BLaER1 (cell line): Measurements from ENCODE around the gene GAN.
"Not testable (repeated sequence)": the region's sequence is repeated elsewhere in the genome, so short reads cannot be mapped to it uniquely, and the experiment has no call there.

ENCODE experiments used
- H3K27ac ChIP-seq: shearing (Covaris generic); formaldehyde crosslinking; 2 replicates; pipeline ENCODE4 v1.8.1; 2022
- H3K27me3 ChIP-seq: shearing (Covaris generic); formaldehyde crosslinking; 2 replicates; pipeline ENCODE4 v1.8.1; 2022
- H3K36me3 ChIP-seq: shearing (Covaris generic); formaldehyde crosslinking; 2 replicates; pipeline ENCODE4 v1.8.1; 2022
- H3K4me1 ChIP-seq: shearing (Covaris generic); formaldehyde crosslinking; 2 replicates; pipeline ENCODE4 v1.8.1; 2022
- H3K4me2 ChIP-seq: shearing (Covaris generic); formaldehyde crosslinking; 2 replicates; pipeline ENCODE4 v1.8.1; 2022
- H3K4me3 ChIP-seq: shearing (Covaris generic); formaldehyde crosslinking; 2 replicates; pipeline ENCODE4 v1.8.1; 2022
- H3K9ac ChIP-seq: shearing (Covaris generic); formaldehyde crosslinking; 2 replicates; pipeline ENCODE4 v1.8.1; 2022
- H3K9me3 ChIP-seq: shearing (Covaris generic); formaldehyde crosslinking; 2 replicates; pipeline ENCODE4 v1.8.1; 2022
- H4K20me1 ChIP-seq: shearing (Covaris generic); formaldehyde crosslinking; 2 replicates; pipeline ENCODE4 v1.8.1; 2022
- Cebpa-rat ChIP-seq: shearing (Covaris generic); IDR thresholded peaks from 2 replicates; pipeline ENCODE4 v1.8.1; 2022

The GAN gene

DNA sequence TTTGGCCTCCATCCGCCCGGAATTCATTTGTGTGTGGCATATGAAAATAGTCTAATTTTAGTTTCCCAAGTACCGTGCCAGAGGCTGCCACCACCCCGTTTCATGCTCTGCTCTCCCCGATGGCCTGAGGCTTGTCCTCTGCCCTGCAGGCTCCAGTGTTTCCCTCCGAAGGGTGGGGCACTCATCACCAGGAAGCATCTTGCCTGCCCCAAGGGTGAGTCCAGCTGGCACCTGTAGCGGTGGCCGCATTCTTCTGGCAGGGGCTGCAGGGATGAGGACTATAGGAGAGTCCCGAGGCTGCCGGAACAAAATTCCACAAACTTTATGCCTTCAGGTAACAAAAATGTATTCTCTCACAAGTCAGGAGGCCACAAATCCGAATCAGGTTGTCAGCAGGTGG lies 106.8 kb downstream of the GAN start:
- Histone ChIP-seq H3K9me3 (peaks cover 17% of the 10 kb centered on the region), H4K20me1 (no peaks in the 10 kb centered on the region), H3K4me3 (no peak overlapping the region), H3K27ac (no peak overlapping the region), H3K27me3 (no peaks in the 10 kb centered on the region), H3K9ac (no peak overlapping the region), H3K4me1 (peaks cover 17% of the 10 kb centered on the region), H3K4me2 (no peak overlapping the region), H3K36me3 (no peaks in the 10 kb centered on the region)
- no peak for TF ChIP-seq Cebpa-rat

DNA sequence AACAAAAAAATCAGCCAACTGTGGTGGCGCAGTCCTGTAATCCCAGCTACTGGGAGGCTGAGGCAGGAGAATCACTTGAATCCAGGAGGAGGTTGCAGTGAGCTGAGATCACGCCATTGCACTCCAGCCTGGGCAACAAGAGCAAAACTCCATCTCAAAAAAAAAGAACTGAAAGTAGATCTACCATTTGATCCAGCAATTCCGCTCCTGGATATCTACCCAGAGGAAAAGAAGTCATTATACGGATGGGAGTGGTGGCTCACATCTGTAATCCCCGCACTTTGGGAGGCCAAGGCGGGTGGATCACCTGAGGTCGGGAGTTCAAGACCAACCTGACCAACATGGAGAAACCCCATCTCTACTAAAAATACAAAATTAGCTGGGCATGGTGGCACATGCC lies 107.4 kb downstream of the GAN start:
- H3K9ac ChIP-seq, H3K36me3 ChIP-seq, H3K4me3 ChIP-seq, H3K4me2 ChIP-seq, H3K27ac ChIP-seq, H4K20me1 ChIP-seq, H3K27me3 ChIP-seq: not testable (repeated sequence)
- Histone ChIP-seq H3K4me1 (peaks cover 19% of the 10 kb centered on the region), H3K9me3 (peaks cover 17% of the 10 kb centered on the region)

DNA sequence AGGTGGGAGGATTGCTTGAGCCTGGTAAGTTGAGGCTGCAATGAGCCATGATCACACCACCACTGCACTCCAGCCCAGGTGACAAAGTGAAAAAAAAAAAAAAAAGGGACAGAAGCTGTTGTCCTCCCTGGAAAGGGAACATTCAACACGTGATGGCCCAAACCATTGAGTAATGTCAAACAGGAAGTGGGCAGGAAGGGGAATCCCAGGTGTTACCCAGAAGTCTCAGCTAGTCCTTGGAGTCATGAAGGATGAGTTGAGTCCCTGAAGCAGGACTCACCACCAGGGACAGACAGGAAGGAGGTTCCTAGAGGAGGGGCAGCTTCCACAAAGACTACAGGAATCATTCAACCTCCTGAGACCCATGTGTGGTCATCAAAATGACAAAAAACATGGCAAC lies 110.0 kb downstream of the GAN start:
- Histone ChIP-seq H3K4me1 (peaks cover 27% of the 10 kb centered on the region), H3K9me3 (peaks cover 17% of the 10 kb centered on the region), H3K36me3 (no peaks in the 10 kb centered on the region), H3K4me2 (peak overlapping the region; percentile 28), H3K27me3 (no peaks in the 10 kb centered on the region), H4K20me1 (no peaks in the 10 kb centered on the region), H3K9ac (no peak overlapping the region), H3K27ac (no peak overlapping the region), H3K4me3 (no peak overlapping the region)
- no peak for TF ChIP-seq Cebpa-rat

DNA sequence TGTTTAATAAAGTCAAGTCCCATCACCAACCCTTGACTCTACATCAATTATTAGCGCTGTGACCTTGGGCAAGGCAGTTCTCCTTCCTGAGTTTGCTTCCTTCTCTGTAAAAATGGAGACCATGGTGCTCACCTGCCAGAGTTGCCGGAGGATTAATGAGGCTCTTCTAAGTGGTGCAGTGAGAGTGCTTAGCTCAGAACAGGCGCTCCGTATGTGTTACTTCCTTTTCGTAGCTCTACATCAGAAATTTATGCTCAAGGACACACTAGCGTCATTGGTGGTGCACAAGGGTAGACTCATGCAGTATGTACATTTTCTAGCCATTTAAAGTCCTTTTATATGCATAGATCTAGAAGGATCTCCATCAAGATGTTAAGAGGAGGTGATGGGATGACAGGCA lies 112.5 kb downstream of the GAN start:
- peaks cover 42% of the 10 kb centered on the region for H3K4me1 ChIP-seq
- no peaks in the 10 kb centered on the region for H3K27me3 ChIP-seq
- TF ChIP-seq Cebpa-rat = no peak
- no peak overlapping the region for H3K9ac ChIP-seq
- no peaks in the 10 kb centered on the region for H3K36me3 ChIP-seq
- no peak overlapping the region for H3K4me3 ChIP-seq
- no peak overlapping the region for H3K27ac ChIP-seq
- H3K4me2 ChIP-seq = no peak overlapping the region
- no peaks in the 10 kb centered on the region for H4K20me1 ChIP-seq
- H3K9me3 ChIP-seq = peaks cover 3% of the 10 kb centered on the region

DNA sequence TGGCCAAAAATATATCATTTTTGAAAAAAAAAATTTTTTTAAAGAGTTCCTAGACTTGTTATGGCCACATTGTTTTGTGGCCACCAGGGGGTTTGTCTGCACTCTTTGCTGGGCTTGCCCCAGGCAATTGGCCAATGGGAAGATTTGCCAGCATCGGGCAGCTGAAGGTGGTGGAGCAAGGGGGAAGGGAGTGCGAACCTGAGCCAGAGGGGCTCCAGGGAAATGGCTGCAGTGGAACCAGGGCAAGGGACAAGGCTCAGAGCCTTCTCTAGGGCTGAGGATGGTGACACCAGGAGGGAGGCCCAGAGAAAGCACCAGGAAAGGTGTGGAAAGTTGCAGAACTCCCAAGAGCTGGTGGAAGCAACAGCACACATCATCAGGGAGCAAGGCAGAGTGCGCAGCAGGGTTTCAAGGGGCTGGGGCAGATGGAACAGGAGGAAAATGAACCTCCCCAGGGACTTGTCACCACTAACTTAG lies 114.3 kb downstream of the GAN start:
- Histone ChIP-seq H3K4me2 (peak overlapping the region; percentile 22), H4K20me1 (no peaks in the 10 kb centered on the region), H3K36me3 (no peaks in the 10 kb centered on the region), H3K9me3 (no peaks in the 10 kb centered on the region), H3K4me1 (peaks cover 57% of the 10 kb centered on the region), H3K27me3 (no peaks in the 10 kb centered on the region), H3K27ac (no peak overlapping the region), H3K4me3 (no peak overlapping the region), H3K9ac (no peak overlapping the region)
- no peak for TF ChIP-seq Cebpa-rat

DNA sequence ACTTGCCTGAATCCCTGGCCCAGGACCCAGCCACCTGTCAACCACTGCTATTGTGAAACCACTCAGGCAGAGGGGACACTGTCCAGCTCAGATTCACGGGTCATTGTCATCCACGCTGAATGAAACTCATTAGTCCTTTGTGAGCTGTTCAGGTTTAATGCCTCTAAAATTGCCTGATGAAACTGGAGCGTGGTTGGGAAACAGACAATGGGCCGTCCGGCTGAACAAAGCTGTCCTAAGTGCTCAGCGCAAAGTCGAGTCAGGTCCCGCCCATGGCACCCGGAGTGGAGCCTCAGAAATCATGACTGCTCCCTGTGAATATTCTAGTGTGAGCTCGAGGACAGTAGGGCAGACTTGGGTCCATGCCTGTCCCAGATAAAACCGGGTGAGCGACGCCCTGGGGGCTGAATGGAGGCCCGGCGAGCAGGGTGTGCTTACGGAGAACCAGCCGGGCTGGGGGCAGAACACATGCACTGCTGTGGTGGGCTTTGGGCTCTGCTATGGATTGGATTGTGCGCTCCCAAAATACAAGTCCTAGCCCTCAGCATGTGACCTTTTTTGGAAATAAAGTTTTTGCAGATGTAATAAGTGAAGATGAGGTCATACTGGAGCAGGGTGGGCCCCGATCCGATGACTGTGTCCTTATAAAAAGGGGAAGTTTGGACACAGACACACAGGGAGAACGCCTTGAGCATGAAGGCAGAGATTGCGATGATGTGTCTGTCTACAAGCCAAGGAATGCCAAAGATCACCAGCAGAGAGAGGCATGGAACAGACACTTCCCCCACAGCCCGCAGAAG lies 117.0 kb downstream of the GAN start:
- H3K4me2 ChIP-seq = peak overlapping the region; percentile 82
- H3K27ac ChIP-seq = peak overlapping the region; percentile 93
- H3K4me3 ChIP-seq = no peak overlapping the region
- no peaks in the 10 kb centered on the region for H4K20me1 ChIP-seq
- H3K9me3 ChIP-seq = no peaks in the 10 kb centered on the region
- H3K27me3 ChIP-seq = no peaks in the 10 kb centered on the region
- H3K36me3 ChIP-seq = no peaks in the 10 kb centered on the region
- no peak for TF ChIP-seq Cebpa-rat
- peaks cover 52% of the 10 kb centered on the region for H3K4me1 ChIP-seq
- H3K9ac ChIP-seq = 0 out of 2 replicates have a peak overlapping the region, but pooled peaks have one; percentile 78

DNA sequence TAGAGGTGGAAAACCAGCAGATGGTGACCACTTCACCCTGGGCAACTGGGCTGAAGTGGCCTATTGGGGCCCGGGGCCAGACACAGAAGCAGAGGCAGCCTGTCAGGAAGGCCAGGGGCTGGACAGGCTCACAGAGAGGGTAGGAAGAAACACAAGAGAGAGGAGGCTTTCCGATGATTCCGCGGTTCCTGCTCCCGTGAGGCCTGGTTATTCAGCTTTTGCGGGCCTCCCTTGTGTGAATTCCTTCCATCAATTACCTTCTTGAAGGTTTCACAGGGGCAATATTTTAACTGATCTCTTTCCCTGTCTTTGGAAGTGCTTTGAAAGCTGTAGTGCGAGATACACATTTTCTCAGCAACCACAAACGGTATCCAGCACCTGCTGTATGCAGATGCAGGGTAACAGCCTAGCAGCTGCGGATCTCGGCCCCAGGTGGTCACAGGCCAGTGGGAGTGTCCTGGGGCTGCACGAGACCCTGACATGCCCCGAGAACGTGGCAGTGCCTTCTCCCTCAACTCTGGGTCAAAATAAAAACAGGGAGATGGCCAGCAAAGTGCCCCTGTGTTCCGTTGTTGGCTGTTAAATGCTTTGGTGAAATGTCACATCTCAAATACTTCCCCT lies 118.3 kb downstream of the GAN start:
- H3K9me3 ChIP-seq = no peaks in the 10 kb centered on the region
- peaks cover 58% of the 10 kb centered on the region for H3K4me1 ChIP-seq
- H3K27ac ChIP-seq = peak overlapping the region; percentile 93
- no peaks in the 10 kb centered on the region for H4K20me1 ChIP-seq
- peak overlapping the region; percentile 82 for H3K4me2 ChIP-seq
- H3K27me3 ChIP-seq = no peaks in the 10 kb centered on the region
- H3K36me3 ChIP-seq = no peaks in the 10 kb centered on the region
- peak overlapping the region; percentile 22; the same call in 1 of the 2 replicates for H3K4me3 ChIP-seq
- peak overlapping the region; percentile 78 for H3K9ac ChIP-seq
- TF ChIP-seq Cebpa-rat = no peak

DNA sequence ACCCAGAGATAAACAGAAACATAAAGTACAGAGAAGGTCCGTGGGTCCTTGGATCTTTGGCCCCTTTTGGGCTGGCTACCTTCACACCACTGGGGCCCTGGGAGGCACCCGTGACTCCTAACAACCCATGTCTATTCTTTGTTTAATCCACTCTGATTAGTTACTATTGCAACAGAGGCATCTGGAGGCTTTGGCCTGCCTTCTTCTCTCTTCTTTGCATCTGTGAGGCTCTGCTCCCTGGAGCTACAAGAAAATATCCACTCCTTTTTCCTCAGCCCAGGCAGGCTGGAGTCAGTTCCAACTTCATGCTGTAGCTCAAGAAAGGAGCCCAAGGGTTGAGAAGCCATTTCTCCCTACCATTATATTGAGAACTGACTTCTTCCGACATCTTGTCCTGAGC lies 120.3 kb downstream of the GAN start:
- Histone ChIP-seq H3K9me3 (no peaks in the 10 kb centered on the region), H3K4me3 (no peak overlapping the region), H3K9ac (no peak overlapping the region), H3K27me3 (no peaks in the 10 kb centered on the region), H3K4me2 (no peak overlapping the region), H3K4me1 (peaks cover 57% of the 10 kb centered on the region), H4K20me1 (no peaks in the 10 kb centered on the region), H3K36me3 (no peaks in the 10 kb centered on the region), H3K27ac (peak overlapping the region; percentile 37; the same call in 1 of the 2 replicates)
- TF ChIP-seq Cebpa-rat = no peak

DNA sequence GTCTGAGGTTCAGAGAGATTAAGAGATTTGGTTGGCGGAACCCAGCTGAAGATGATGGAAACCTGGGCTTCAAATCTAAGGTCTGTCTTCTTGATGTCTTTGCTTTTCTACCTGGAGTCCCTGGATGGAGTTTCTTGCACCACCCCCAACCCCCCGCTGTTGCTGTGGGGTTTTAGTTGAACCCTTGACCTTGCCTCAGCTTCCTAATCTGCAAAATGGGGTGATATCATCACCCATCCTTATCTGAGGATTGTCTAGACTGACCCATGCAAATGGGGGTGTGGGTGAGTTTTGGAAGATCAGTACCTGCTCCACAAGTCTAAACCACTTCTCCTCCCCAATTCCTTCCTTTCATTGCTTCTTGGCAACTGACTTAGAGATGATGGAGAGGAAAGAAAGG lies 120.8 kb downstream of the GAN start:
- Histone ChIP-seq H3K9me3 (no peaks in the 10 kb centered on the region), H3K36me3 (no peaks in the 10 kb centered on the region), H3K4me3 (no peak overlapping the region), H4K20me1 (no peaks in the 10 kb centered on the region), H3K4me2 (no peak overlapping the region), H3K9ac (no peak overlapping the region), H3K4me1 (peaks cover 57% of the 10 kb centered on the region), H3K27ac (no peak overlapping the region), H3K27me3 (no peaks in the 10 kb centered on the region)
- TF ChIP-seq Cebpa-rat = no peak

DNA sequence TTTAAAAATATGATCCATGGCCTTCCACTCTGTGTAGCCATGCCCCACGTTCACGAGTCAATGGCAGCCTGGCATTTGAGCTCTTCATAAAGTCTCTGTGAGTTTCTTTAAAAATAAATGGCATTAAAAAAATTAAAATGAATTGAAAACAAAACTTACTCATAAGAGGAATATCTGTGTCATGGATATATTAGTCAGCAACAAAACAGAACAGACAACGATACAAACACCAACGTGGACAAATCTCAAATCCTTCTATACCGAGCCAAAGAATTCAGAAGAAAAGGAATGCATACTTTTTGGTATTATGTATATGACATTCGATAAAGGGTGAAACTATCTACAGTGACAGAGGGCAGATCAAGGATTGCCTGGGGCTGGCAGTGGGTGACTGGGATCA lies 121.6 kb downstream of the GAN start:
- H3K27ac ChIP-seq = no peak overlapping the region
- no peak for TF ChIP-seq Cebpa-rat
- peaks cover 50% of the 10 kb centered on the region for H3K4me1 ChIP-seq

More for the DNA sequence above, 121.6 kb downstream of the GAN start:
- H3K27me3 ChIP-seq = no peaks in the 10 kb centered on the region
- no peaks in the 10 kb centered on the region for H3K36me3 ChIP-seq
- no peak overlapping the region for H3K9ac ChIP-seq
- H3K4me2 ChIP-seq = no peak overlapping the region
- no peaks in the 10 kb centered on the region for H4K20me1 ChIP-seq
- H3K4me3 ChIP-seq = no peak overlapping the region
- no peaks in the 10 kb centered on the region for H3K9me3 ChIP-seq
